Loucy (cell line): ENCODE measurements around the gene PSMB5.

Experiments used
- H2AFZ ChIP-seq: fragments of 200-600 bp; sonication (generic); 2 replicates; pipeline ENCODE4 v1.6.0; 2016; ENCODE audit warnings: antibody characterized with exemption, mild to moderate bottlenecking, low read length, moderate library complexity
- H3F3A ChIP-seq: fragments of 200-600 bp; 2 replicates; pipeline ENCODE4 v1.6.0; 2016; ENCODE audit warnings: antibody characterized with exemption, low read depth, mild to moderate bottlenecking
- H3K27me3 ChIP-seq: fragments of 200-600 bp; sonication (generic); 2 replicates; pipeline ENCODE4 v1.6.1; 2014; ENCODE audit warnings: low read length, mild to moderate bottlenecking; ENCODE audit not compliant: insufficient read depth, poor library complexity, severe bottlenecking
- H3K36me3 ChIP-seq: fragments of 200-600 bp; sonication (generic); 2 replicates; pipeline ENCODE4 v1.6.1; 2016; ENCODE audit warnings: low read length; ENCODE audit not compliant: insufficient read depth
- H3K4me1 ChIP-seq: fragments of 200-600 bp; sonication (generic); 2 replicates; pipeline ENCODE4 v1.5.1; 2014; ENCODE audit warnings: low read length, mild to moderate bottlenecking; ENCODE audit not compliant: insufficient read depth, poor library complexity, severe bottlenecking
- H3K4me2 ChIP-seq: fragments of 200-600 bp; sonication (generic); 2 replicates; pipeline ENCODE4 v1.6.0; 2014; ENCODE audit warnings: antibody characterized with exemption, low read length, low read depth, mild to moderate bottlenecking; ENCODE audit not compliant: poor library complexity, severe bottlenecking
- H3K4me3 ChIP-seq: fragments of 200-600 bp; sonication (generic); 2 replicates; pipeline ENCODE4 v1.5.1; 2014; ENCODE audit warnings: low read length, mild to moderate bottlenecking, mixed read lengths; ENCODE audit not compliant: poor library complexity, severe bottlenecking
- H3K79me2 ChIP-seq: fragments of 200-600 bp; sonication (generic); 2 replicates; pipeline ENCODE4 v1.6.1; 2014; ENCODE audit warnings: low read length; ENCODE audit not compliant: insufficient read depth
- H3K9ac ChIP-seq: fragments of 200-600 bp; sonication (generic); 2 replicates; pipeline ENCODE4 v1.6.0; 2014; ENCODE audit warnings: mild to moderate bottlenecking, low read depth, low read length, moderate library complexity; ENCODE audit not compliant: poor library complexity, severe bottlenecking
- H3K9me2 ChIP-seq: fragments of 200-600 bp; sonication (generic); replicated peaks from 2 replicates; pipeline ENCODE4 v1.6.1; 2016; ENCODE audit warnings: low read depth, low read length, mixed read lengths
- H3K9me3 ChIP-seq: fragments of 200-600 bp; sonication (generic); 2 replicates; pipeline ENCODE4 v1.6.1; 2014; ENCODE audit warnings: mild to moderate bottlenecking, antibody characterized with exemption, low read length, low read depth; ENCODE audit not compliant: insufficient read depth
- H4K20me1 ChIP-seq: fragments of 200-600 bp; sonication (generic); 2 replicates; pipeline ENCODE4 v1.6.0; 2014; ENCODE audit warnings: antibody characterized with exemption, low read length, mild to moderate bottlenecking; ENCODE audit not compliant: insufficient read depth, poor library complexity, severe bottlenecking
- CTCF ChIP-seq: fragments of 200-600 bp; sonication (generic); conservative IDR thresholded peaks from 2 replicates; pipeline ENCODE4 v1.5.1; 2014; ENCODE audit warnings: mild to moderate bottlenecking, antibody characterized with exemption, low read length
- EZH2phosphoT487 ChIP-seq: fragments of 200-600 bp; IDR thresholded peaks from 2 replicates; pipeline ENCODE4 v1.6.1; 2018; ENCODE audit warnings: antibody characterized with exemption, mild to moderate bottlenecking, moderate library complexity, borderline replicate concordance

Gene PSMB5

DNA sequence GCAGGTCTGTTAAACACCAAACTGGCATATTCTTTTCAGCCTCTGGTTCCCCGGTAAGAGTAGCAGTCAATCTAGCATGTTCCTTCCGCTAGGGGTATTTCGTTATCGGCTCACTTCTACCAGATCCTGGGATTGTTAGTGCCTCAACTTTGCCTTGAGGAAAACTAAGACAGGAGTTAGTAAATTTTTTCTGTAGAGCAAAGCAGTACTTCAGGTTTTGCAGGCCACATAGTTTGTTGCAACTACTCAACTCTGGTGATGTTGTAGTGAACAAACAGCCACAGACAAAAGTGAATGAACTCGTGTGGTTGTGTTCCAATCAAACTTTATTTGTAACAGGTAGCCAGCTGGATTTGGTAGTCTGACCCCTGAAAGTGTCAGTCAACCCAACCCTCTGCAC, 28.9 kb upstream of the PSMB5 start:
- TF ChIP-seq CTCF: no peak
- no peak for TF ChIP-seq EZH2phosphoT487
- H4K20me1 ChIP-seq: peaks cover 28% of the 10 kb centered on the region
- H3F3A ChIP-seq: no peaks in the 10 kb centered on the region

GRCh38 chr14:23062002-23062401, 27.3 kb upstream of the PSMB5 start:
- Histone ChIP-seq H3K4me1 (peaks cover 5% of the 10 kb centered on the region), H2AFZ (no peak overlapping the region), H3K4me3 (no peak overlapping the region), H4K20me1 (peaks cover 16% of the 10 kb centered on the region), H3F3A (no peaks in the 10 kb centered on the region), H3K27me3 (no peaks in the 10 kb centered on the region), H3K4me2 (no peak overlapping the region), H3K9me3 (no peaks in the 10 kb centered on the region), H3K79me2 (peaks cover 15% of the 10 kb centered on the region; the same call in 1 of the 2 replicates), H3K9me2 (no peaks in the 10 kb centered on the region), H3K36me3 (peaks cover 74% of the 10 kb centered on the region; the same call in 1 of the 2 replicates), H3K9ac (no peak overlapping the region)
- TF ChIP-seq CTCF (no peak), EZH2phosphoT487 (no peak)

More for the DNA sequence above, 28.9 kb upstream of the PSMB5 start:
- Histone ChIP-seq H3K4me3 (no peak overlapping the region), H3K9me2 (no peaks in the 10 kb centered on the region), H3K4me2 (no peak overlapping the region), H3K79me2 (peaks cover 28% of the 10 kb centered on the region), H3K4me1 (peaks cover 4% of the 10 kb centered on the region), H3K9ac (no peak overlapping the region), H3K27me3 (no peaks in the 10 kb centered on the region), H3K9me3 (no peaks in the 10 kb centered on the region), H3K36me3 (peaks cover 88% of the 10 kb centered on the region; the same call in 1 of the 2 replicates), H2AFZ (no peak overlapping the region)

DNA sequence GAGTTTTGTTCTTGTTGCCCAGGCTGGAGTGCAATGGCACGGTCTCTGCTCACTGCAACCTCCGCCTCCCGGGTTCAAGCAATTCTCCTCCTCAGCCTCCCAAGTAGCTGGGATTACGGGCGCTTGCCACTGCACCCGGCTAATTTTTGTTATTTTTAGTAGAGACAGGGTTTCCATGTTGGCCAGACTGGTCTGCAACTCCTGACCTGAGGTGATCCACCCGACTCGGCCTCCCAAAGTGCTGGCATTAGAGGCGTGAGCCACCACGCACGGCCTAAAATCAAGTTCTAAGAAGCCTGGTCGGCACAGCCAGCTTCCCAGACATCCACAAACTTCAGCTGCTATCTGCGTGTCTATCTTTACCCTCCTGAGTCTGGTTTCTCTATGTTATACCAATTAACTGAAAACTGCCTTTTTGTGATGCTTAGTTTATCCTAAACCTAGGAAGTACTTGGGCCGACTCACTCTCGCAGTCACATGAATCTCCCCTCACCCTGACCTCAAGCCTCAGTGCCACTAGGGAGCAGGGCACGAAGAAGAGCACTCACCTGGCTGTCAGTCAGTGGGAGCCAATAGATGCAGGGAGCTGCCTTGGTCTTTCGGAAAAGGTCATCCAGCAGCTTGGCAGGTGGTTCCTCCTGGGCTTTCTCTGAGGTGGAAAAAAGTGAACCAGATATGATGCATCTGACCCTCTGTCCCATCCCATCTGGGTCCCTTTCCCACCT, 26.0 kb upstream of the PSMB5 start:
- no peaks in the 10 kb centered on the region for H3K27me3 ChIP-seq
- H3F3A ChIP-seq: no peaks in the 10 kb centered on the region
- H3K9me2 ChIP-seq: no peaks in the 10 kb centered on the region
- no peak overlapping the region for H2AFZ ChIP-seq
- peaks cover 3% of the 10 kb centered on the region; the same call in 1 of the 2 replicates for H3K79me2 ChIP-seq
- peaks cover 13% of the 10 kb centered on the region for H3K4me1 ChIP-seq
- TF ChIP-seq CTCF (no peak), EZH2phosphoT487 (no peak)
- peaks cover 62% of the 10 kb centered on the region; the same call in 1 of the 2 replicates for H3K36me3 ChIP-seq
- H3K9me3 ChIP-seq: no peaks in the 10 kb centered on the region
- peaks cover 4% of the 10 kb centered on the region for H4K20me1 ChIP-seq
- no peak overlapping the region for H3K9ac ChIP-seq
- no peak overlapping the region for H3K4me3 ChIP-seq
- no peak overlapping the region for H3K4me2 ChIP-seq
